Measurements from ENCODE around the gene IQGAP3. TPM values are rescaled to one million over a fixed set of nuclear protein-coding genes. Genes with fewer than 3 reads are reported as not detected.

Gene IQGAP3
- total and polyA plus RNA-seq, 11 donors, result 0.09 to 5.1 (median 0.25) TPM

- ATAC-seq, result no peak
- H3K4me1 ChIP-seq, result peaks cover 0 to 23% (median 0%) of the 10 kb centered on the region in 12 donors
- DNase-seq, result no peak
- H3K9me3 ChIP-seq, result no peaks in the 10 kb centered on the region
- no peak for TF ChIP-seq POLR2A (IDR thresholded peaks at IDR 0.05)
- TF ChIP-seq, protein P1, sequence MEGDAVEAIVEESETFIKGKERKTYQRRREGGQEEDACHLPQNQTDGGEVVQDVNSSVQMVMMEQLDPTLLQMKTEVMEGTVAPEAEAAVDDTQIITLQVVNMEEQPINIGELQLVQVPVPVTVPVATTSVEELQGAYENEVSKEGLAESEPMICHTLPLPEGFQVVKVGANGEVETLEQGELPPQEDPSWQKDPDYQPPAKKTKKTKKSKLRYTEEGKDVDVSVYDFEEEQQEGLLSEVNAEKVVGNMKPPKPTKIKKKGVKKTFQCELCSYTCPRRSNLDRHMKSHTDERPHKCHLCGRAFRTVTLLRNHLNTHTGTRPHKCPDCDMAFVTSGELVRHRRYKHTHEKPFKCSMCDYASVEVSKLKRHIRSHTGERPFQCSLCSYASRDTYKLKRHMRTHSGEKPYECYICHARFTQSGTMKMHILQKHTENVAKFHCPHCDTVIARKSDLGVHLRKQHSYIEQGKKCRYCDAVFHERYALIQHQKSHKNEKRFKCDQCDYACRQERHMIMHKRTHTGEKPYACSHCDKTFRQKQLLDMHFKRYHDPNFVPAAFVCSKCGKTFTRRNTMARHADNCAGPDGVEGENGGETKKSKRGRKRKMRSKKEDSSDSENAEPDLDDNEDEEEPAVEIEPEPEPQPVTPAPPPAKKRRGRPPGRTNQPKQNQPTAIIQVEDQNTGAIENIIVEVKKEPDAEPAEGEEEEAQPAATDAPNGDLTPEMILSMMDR (IDR thresholded peaks at IDR 0.05), result no peak
- 76 to 83% (median 79%) methylated on average over 2 of the region's 2 CpGs for WGBS, 4 donors
- H3K4me3 ChIP-seq, result no peak overlapping the region
- no peak overlapping the region for H3K27ac ChIP-seq
- peaks cover 0 to 10% (median 0%) of the 10 kb centered on the region in 9 donors for H3K36me3 ChIP-seq
- no peaks in the 10 kb centered on the region for H3K27me3 ChIP-seq
- intact Hi-C loops (cut with DNase I), result loop anchor here in 1 of 10 donors (10.0 kb wide), 1 partner anchor 165 kb away; no protein-coding TSS in a partner anchor
Measured at GRCh38 chr1:156549390-156549789, 23.0 kb downstream of the IQGAP3 start.

DNA sequence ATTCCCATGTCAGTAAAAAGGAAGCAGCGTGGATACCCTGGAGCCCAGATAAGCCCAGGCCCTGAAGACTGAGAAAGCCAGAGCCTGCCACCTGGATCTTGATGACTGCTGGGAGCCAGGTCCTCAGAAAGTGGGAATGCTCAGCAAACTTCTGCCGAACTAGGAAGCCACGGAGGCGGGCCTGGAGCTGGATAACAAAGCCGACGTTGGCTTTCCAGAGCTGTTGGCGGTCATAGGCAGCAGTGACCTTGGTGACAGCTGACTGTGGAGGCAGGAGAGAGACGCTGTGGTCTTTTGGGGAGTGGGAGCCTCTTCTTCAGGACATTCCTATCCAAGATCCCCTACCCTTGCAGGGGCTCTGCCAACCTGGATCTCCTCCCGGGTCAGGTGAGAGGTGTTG is 24.4 kb downstream of the IQGAP3 start:
- Histone ChIP-seq H3K27ac (no peak overlapping the region), H3K27me3 (no peaks in the 10 kb centered on the region), H3K4me1 (peaks cover 0 to 13% (median 0%) of the 10 kb centered on the region in 12 donors), H3K4me3 (no peak overlapping the region), H3K36me3 (peaks cover 0 to 10% (median 0%) of the 10 kb centered on the region in 9 donors), H3K9me3 (no peaks in the 10 kb centered on the region)
- peak in 1 of 4 donors; percentile 24 for ATAC-seq
- TF ChIP-seq POLR2A (IDR thresholded peaks at IDR 0.05), result no peak
- TF ChIP-seq, protein P1 (IDR thresholded peaks at IDR 0.05), result no peak
- intact Hi-C loops (cut with DNase I), result loop anchor here in 1 of 10 donors (10.0 kb wide), 1 partner anchor 163 kb away; no protein-coding TSS in a partner anchor
- DNase-seq, result no peak
- WGBS, 4 donors, result 79 to 85% (median 80%) methylated on average over 6 to 9 of the region's 9 CpGs

DNA sequence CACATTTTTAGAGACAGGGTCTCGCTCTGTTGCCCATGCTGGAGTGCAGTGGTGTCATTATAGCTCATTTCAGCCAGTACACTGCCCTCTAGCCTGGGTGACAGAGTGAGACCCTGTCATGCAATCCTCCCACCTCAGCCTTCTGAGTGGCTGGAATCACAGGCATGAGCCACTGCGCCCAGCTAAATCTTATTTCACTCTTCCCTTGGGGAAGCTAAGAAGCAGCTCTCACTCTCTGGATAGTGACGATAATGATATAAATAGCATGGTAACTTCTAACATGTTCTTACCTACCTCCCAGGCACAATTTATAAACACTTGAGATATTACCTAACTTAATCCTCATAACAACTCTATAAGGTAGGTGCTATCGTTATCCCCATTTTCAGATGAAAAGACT is 24.9 kb downstream of the IQGAP3 start:
- H3K36me3 ChIP-seq, result peaks cover 0 to 10% (median 0%) of the 10 kb centered on the region in 9 donors
- ATAC-seq, result no peak
- intact Hi-C loops (cut with DNase I), result loop anchor here in 1 of 10 donors (10.0 kb wide), 1 partner anchor 163 kb away; no protein-coding TSS in a partner anchor
- WGBS, 4 donors, result 86 to 94% (median 88%) methylated on average over 4 of the region's 4 CpGs
- TF ChIP-seq POLR2A (IDR thresholded peaks at IDR 0.05), result no peak
- TF ChIP-seq, protein P1 (IDR thresholded peaks at IDR 0.05), result no peak
- DNase-seq, result no peak
- no peaks in the 10 kb centered on the region for H3K9me3 ChIP-seq
- H3K4me1 ChIP-seq, result peaks cover 0 to 13% (median 0%) of the 10 kb centered on the region in 12 donors
- H3K27me3 ChIP-seq, result no peaks in the 10 kb centered on the region
- H3K4me3 ChIP-seq, result no peak overlapping the region
- no peak overlapping the region for H3K27ac ChIP-seq

DNA sequence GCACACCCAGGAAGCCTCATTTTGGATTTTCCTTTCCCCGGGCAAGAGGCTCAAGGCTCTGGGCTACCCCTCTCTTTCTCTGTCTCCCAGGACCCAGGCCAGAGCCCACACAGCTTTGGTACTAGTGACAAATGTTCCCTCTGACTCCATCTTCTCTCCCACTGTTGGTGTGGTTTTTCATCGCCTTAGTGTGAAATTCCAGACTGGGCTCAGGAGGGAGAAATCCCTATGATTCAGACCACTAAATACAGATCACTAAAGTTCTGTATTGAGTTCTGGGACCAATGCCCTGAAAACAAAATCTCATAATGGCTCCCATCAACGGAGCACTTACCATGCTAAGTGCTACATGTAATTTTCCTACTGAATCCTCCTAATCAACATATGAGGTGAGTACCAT is 26.1 kb downstream of the IQGAP3 start:
- no peak for TF ChIP-seq POLR2A (IDR thresholded peaks at IDR 0.05)
- TF ChIP-seq, protein P1 (IDR thresholded peaks at IDR 0.05), result no peak
- Histone ChIP-seq H3K4me3 (no peak overlapping the region), H3K9me3 (no peaks in the 10 kb centered on the region), H3K36me3 (peaks cover 0 to 10% (median 0%) of the 10 kb centered on the region in 9 donors), H3K4me1 (peaks cover 0 to 13% (median 0%) of the 10 kb centered on the region in 12 donors), H3K27me3 (no peaks in the 10 kb centered on the region), H3K27ac (no peak overlapping the region)
- intact Hi-C loops (cut with DNase I), result loop anchor here in 1 of 10 donors (10.0 kb wide), 1 partner anchor 161 kb away; no protein-coding TSS in a partner anchor
- DNase-seq (no peak), ATAC-seq (no peak)
- WGBS, 4 donors, result 73 to 98% (median 98%) methylated on average over 3 of the region's 3 CpGs
